ENCODE measurements around the gene MILR1. TPM values are rescaled to one million over a fixed set of nuclear protein-coding genes. Genes with fewer than 3 reads are reported as not detected.

Gene MILR1
- total RNA-seq, 1 experiment from 2014 or later: 3.8 TPM

GRCh38 chr17:64471440-64471839 lies 22.5 kb downstream of the MILR1 start:
- no peak overlapping the region for H2AFZ ChIP-seq (ENCODE audit: low read depth, low read length, poor library complexity, severe bottlenecking)
- no peak overlapping the region for H3K27ac ChIP-seq (ENCODE audit: low read depth, low read length)
- DNase-seq (ENCODE audit: low read depth, low spot score) (no peak), ATAC-seq (no peak)
- H3K9ac ChIP-seq (ENCODE audit: low read length): no peak overlapping the region
- no peaks in the 10 kb centered on the region for H4K20me1 ChIP-seq (ENCODE audit: insufficient read depth)
- H3K9me3 ChIP-seq (ENCODE audit: control insufficient read depth in 1 of 2, insufficient read depth in 1 of 2, low read depth in 1 of 2, low read length in 2 of 2): no peaks in the 10 kb centered on the region
- ChIA-PET CTCF (no interaction called here), RAD21 (ENCODE audit: low non-redundant PET in 1 of 2, low total read pairs in 2 of 2, uncharacterized antibody in 2 of 2, unreplicated experiment in 2 of 2) (no interaction called here), POLR2A (no interaction called here)
- H3K36me3 ChIP-seq (ENCODE audit: control insufficient read depth in 1 of 2, insufficient read depth in 2 of 2, low read length in 2 of 2): no peaks in the 10 kb centered on the region; a peak in 1 of 4 replicates
- no peak overlapping the region for H3K4me2 ChIP-seq (ENCODE audit: low read length)
- H3K27me3 ChIP-seq (ENCODE audit: insufficient read depth, low read length): no peaks in the 10 kb centered on the region
- H3K4me3 ChIP-seq (replicated peaks in 1 of 2; ENCODE audit: low read depth in 1 of 2, low read length in 2 of 2): no peak overlapping the region
- no peaks in the 10 kb centered on the region for H3K9me2 ChIP-seq (ENCODE audit: insufficient read depth)
- BruUV-seq (replicated peaks): no TSS peak
- no peaks in the 10 kb centered on the region for H3K79me2 ChIP-seq (ENCODE audit: insufficient read depth, low read length)
- intact Hi-C loops (cut with micrococcal nuclease): no loop called here
- TF ChIP-seq SP1 (IDR thresholded peaks at IDR 0.05; ENCODE audit: low read depth) (no peak), JUND (IDR thresholded peaks at IDR 0.05) (no peak), EZH2phosphoT487 (IDR thresholded peaks at IDR 0.05; ENCODE audit: borderline replicate concordance) (no peak), SRF (IDR thresholded peaks at IDR 0.05; ENCODE audit: low read depth) (no peak), ZFX (IDR thresholded peaks at IDR 0.05) (no peak), YY1 (IDR thresholded peaks at IDR 0.05; ENCODE audit: extremely low read depth, insufficient replicate concordance, low read depth, low read length) (no peak), SIN3A (IDR thresholded peaks at IDR 0.05; ENCODE audit: low read depth) (no peak), RAD21 (IDR thresholded peaks at IDR 0.05; ENCODE audit: low read depth) (no peak), EZH2 (IDR thresholded peaks at IDR 0.05) (no peak), POLR2A (IDR thresholded peaks at IDR 0.05; ENCODE audit: borderline replicate concordance, extremely low read depth, insufficient read depth, insufficient read length) (no peak), CTCF (IDR thresholded peaks at IDR 0.05 in 2 of 3, conservative IDR thresholded peaks at IDR 0.05 in 1 of 3; ENCODE audit: borderline replicate concordance in 1 of 3, insufficient read depth in 1 of 3, low read depth in 2 of 3, low read length in 2 of 3) (no peak), EGR1 (IDR thresholded peaks at IDR 0.05; ENCODE audit: low read depth) (no peak), CEBPB (IDR thresholded peaks at IDR 0.05; ENCODE audit: low read depth) (no peak), POLR2AphosphoS5 (IDR thresholded peaks at IDR 0.05; ENCODE audit: low read depth, low read length) (no peak)
- TF ChIP-seq, protein P1, sequence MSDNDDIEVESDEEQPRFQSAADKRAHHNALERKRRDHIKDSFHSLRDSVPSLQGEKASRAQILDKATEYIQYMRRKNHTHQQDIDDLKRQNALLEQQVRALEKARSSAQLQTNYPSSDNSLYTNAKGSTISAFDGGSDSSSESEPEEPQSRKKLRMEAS (IDR thresholded peaks at IDR 0.05): no peak
- TF ChIP-seq, protein P2, sequence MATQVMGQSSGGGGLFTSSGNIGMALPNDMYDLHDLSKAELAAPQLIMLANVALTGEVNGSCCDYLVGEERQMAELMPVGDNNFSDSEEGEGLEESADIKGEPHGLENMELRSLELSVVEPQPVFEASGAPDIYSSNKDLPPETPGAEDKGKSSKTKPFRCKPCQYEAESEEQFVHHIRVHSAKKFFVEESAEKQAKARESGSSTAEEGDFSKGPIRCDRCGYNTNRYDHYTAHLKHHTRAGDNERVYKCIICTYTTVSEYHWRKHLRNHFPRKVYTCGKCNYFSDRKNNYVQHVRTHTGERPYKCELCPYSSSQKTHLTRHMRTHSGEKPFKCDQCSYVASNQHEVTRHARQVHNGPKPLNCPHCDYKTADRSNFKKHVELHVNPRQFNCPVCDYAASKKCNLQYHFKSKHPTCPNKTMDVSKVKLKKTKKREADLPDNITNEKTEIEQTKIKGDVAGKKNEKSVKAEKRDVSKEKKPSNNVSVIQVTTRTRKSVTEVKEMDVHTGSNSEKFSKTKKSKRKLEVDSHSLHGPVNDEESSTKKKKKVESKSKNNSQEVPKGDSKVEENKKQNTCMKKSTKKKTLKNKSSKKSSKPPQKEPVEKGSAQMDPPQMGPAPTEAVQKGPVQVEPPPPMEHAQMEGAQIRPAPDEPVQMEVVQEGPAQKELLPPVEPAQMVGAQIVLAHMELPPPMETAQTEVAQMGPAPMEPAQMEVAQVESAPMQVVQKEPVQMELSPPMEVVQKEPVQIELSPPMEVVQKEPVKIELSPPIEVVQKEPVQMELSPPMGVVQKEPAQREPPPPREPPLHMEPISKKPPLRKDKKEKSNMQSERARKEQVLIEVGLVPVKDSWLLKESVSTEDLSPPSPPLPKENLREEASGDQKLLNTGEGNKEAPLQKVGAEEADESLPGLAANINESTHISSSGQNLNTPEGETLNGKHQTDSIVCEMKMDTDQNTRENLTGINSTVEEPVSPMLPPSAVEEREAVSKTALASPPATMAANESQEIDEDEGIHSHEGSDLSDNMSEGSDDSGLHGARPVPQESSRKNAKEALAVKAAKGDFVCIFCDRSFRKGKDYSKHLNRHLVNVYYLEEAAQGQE (IDR thresholded peaks at IDR 0.05; ENCODE audit: low read depth): no peak
- TF ChIP-seq, protein P3, sequence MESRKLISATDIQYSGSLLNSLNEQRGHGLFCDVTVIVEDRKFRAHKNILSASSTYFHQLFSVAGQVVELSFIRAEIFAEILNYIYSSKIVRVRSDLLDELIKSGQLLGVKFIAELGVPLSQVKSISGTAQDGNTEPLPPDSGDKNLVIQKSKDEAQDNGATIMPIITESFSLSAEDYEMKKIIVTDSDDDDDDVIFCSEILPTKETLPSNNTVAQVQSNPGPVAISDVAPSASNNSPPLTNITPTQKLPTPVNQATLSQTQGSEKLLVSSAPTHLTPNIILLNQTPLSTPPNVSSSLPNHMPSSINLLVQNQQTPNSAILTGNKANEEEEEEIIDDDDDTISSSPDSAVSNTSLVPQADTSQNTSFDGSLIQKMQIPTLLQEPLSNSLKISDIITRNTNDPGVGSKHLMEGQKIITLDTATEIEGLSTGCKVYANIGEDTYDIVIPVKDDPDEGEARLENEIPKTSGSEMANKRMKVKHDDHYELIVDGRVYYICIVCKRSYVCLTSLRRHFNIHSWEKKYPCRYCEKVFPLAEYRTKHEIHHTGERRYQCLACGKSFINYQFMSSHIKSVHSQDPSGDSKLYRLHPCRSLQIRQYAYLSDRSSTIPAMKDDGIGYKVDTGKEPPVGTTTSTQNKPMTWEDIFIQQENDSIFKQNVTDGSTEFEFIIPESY (IDR thresholded peaks at IDR 0.05; ENCODE audit: extremely low read depth, insufficient replicate concordance, low read length): no peak
- H3K4me1 ChIP-seq (ENCODE audit: control insufficient read depth in 1 of 2, insufficient read depth in 2 of 2, low read length in 2 of 2): peaks cover 2% of the 10 kb centered on the region in 2 experiments; a peak in 2 of 4 replicates

Measured in HCT116 (cell line).